ENCODE measurements around the gene ARID3A.

ARID3A gene

GRCh38 chr19:1007399-1008251 is 81.8 kb downstream of the ARID3A start:
- no peak for DNase-seq

- no peak for DNase-seq
These were observed 82.6 kb downstream of the ARID3A start for GRCh38 chr19:1008268-1009040.

DNA sequence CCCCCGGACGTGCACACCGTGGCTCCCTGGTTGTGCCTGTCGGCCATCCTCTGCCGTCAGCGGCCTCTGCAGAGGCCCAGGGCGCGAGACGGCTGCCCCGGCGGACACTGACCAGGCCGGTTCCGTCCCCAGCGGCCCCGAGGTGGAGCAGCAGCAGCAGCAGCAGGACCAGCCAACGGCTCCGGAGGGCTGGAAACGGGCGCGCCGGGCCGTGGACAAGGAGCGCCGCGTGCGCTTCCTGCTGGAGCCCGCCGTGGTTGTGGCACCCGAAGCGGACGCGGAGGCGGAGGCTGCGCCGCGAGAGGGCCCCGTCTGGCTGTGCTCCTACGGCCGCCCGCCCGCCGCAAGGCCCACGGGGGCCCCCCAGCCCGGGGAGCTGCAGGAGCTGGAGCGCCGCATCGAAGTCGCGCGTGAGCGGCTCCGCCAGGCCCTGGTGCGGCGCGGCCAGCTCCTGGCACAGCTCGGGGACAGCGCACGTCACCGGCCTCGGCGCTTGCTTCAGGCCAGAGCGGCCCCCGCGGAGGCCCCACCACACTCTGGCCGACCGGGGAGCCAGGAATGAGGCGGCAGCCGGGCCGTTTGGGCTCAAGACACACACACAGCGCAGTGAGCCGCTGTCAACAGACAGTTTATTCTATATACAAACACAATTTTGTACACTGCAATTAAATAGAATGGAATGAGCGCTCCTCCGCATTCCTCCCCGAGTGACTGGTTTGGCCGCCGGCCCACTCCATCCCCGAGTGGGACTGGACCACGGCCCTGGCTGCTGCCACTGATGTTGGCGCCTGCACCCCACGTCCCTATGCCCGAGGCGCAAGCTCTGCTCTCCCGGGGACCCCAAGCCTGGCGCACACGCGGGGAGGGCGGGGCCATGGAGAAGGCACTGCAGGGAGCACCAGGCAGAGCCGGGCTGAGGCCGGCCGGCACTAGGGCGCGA is 83.5 kb downstream of the ARID3A start:
- no peak for DNase-seq

DNA sequence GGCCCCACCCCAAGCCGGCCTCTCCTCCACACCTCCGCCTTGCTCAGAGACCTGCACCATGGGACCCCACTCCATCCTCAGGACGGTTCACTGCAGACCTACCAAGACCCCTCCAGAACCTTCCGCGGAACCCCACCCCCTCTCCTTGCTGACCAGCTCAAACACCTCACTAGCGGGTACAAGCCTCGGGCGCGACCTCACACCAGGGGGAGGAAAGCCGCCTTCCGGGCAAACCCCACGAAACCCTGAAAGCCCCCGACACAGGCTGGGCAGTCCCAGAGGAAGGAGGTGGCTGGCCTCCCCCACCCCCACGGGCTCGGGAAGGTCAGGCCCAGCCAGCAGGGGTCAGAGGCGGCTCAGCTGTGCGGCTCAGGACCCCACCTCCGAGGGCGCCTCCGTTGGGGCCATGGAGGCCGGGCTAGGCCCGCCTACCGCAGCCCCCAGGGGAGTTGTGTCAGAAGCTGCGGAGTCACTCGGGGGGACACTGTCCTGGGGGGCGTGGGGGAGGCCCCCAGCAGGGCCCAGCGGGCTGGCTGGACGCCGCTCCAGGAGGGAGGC is 84.2 kb downstream of the ARID3A start:
- no peak for DNase-seq

DNA sequence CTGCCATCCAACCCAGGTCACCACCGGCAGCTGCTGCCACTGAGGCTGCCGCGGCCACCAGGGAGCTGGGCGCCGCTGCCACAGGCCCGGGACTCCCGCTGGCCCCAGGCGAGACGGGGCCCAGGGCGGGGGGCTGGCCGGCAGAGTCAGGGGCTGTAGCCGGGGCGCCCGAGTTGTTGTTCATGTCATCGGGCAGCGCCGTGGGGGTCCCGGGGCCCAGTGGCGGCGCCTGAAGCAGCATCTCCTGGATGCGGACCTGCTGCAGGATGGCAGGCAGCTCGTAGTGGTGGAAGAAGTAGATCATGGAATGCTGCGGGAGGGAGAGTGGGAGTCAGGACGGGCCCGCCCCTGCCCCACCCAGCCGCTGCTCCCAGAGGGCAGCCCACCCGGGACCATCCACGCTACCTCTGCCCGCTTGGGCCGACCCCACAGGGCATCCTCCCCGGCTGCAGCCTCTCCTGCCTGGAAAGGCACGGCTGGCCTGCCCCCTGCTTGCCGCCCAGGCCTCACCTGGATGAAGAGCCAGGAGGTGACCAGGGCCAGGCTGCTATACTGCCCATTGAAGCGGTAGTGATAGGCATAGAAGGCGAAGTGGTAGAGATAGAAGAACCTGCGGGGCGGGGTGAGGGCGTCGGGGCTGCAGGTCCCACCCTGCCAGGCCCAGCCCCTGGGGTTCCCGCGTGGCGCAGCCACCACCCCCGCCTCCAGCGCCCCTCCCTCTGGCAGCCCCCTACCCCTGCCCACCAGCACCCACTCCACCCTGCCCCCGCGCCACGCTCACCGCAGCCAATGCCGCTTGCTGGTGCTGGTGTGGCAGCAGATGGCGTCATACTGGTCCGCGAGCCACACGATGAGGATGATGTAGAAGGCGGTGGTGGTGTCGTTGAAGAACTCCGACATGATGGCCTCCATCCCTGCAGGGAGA is 85.0 kb downstream of the ARID3A start:
- DNase-seq, result no peak

GRCh38 chr19:1011831-1012333 is 86.0 kb downstream of the ARID3A start:
- DNase-seq, result no peak

DNA sequence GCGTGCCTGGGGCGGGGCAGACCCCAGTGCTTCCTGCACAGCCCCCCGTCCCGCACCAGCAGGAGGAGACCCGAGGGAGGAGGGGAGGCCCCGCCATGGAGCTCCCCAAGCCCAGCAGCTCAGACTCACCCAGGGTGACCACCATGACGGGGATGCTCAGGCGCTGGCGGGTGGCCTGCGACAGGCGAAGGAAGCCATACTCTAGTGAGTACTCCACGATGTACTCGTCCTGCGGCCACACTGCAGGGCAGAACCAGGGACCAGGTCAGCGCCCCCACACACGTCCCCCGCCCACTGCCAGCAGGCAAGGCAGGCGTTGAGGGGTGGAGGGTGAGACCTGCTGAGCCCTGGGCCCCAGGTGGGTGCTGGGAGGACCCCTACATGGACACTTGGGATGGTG is 86.5 kb downstream of the ARID3A start:
- DNase-seq, result no peak

DNA sequence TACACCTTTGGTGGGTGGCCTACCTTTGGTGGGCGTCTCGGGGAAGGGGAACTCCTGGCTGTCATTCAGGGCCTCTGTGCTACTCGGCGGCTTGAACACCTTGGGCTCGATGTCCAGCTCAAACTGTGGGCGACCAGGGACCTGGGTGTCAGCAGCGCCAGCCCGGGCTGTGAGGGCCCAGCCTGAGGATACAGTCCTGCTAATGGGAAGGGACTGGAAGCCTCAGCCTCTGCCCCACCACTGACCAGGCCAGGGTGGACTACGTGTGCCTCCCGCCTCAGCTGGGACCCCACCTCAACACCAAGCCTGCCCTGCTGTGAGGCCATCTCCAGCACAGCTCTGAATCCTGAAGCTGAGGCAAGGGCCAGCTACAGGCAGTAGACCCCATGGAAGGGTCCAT is 87.4 kb downstream of the ARID3A start:
- DNase-seq, result no peak

DNA sequence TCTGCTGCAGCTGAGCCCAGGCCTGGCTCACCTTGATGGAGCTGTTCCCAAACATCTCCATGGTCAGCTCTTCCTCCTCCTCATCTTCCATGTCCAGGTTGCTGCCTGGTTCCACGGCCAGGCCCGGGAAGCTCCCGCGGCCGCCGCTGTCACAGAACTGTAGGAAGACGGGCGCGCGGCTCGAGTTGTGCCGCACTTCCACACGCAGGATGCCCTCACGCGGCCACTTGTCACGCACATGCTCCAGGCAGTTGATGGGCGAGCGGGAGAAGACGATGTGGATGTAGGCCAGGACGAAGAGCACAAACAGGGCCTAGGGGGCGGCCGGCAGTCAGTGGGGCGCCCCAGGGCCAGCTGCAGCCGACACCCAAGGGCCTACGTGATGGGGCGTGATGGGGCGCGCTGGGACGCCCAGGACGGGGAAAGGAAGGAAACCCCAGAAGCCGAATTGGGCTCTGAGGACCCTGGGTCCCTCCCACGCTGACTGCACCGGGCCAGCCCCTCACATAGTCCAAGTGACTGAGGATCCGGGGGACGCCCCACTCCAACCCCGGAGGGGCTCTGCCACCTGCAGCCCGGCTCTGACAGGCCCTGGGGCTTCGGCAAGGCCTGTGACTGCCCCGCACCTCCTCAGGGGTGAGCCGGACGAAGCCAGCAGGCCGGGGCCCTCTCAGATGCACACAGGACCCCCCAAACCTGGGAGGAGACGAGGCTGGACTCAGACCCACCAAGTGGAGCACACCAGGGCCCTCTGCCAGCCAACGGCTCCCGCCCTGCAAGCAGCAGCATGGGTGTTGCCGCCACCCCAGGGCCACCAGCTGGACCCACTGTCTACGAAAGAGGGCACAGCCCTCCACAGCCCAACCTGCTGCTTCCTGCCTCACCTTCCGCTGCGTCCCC is 88.6 kb downstream of the ARID3A start:
- no peak for DNase-seq

- DNase-seq, result no peak
These were observed 89.4 kb downstream of the ARID3A start for GRCh38 chr19:1015061-1015781.

DNA sequence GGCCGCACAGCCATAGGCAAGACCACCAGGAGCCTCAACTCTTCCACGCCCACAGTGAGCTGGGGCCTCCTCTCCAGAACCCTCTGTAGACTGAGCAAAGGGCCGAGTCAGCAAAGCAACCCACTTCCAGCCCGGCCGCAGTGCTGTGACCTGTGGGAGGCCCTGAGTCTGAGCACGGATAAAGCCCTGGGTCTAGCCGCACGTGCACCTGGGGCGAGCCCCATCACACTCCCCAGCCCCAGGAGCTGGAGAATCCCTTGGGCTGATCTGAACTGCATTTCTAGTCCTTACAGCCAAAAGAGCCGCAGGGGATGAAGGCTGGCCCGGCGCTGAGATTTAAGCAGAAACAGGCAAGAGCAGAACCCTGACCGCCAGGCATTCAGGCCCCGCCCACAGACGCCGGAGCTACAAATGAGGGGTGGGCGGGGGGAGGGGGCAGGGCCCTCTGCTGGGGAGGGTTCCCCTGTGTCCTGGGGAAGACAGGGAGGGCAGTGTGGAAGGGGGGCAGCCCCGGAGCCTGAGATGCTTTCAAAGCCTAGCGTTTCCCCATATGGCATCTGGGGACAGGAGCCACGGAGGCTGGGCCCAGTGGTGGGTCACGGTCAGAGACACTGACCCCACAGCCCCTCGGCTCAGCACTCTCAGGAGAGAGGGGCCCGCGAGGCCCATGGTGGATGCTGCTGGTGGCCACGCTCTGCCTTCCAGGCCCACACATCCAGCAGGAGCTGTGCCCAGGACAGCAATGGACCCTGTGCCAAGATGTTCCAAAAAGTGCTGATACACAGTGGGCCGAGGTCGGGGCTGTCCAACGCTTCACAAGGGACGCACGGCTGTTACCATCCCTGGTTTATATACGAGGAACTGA is 90.2 kb downstream of the ARID3A start:
- DNase-seq, result no peak

DNA sequence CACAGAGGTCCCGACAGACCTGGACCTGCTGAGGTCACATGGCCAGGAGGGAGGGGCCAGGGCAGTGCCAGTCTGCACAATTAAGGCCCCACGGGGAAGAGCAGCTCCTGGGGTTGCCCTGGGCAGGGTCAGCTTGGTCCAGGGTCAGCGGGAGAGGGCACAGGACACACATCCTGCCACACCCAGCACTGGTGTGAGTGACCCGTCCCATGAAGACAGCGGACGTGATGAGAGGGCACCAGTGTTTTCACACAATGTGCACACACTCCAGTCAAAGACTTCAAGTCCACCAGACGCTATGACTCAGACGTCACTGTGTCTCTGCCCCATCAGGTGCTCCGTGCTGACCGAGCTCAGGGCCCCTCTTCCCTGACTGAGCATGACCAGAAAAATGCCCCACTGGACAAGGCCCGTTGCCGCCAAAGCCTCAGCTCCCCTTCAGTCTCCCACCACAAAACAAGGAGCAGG is 90.8 kb downstream of the ARID3A start:
- DNase-seq, result no peak

GRCh38 chr19:1017115-1017905 is 91.5 kb downstream of the ARID3A start:
- DNase-seq, result no peak

GRCh38 chr19:1017906-1018305 is 92.1 kb downstream of the ARID3A start:
- DNase-seq, result no peak

- no peak for DNase-seq
These were observed 92.6 kb downstream of the ARID3A start for GRCh38 chr19:1018393-1018792.

GRCh38 chr19:1018932-1019615 is 93.2 kb downstream of the ARID3A start:
- no peak for DNase-seq

DNA sequence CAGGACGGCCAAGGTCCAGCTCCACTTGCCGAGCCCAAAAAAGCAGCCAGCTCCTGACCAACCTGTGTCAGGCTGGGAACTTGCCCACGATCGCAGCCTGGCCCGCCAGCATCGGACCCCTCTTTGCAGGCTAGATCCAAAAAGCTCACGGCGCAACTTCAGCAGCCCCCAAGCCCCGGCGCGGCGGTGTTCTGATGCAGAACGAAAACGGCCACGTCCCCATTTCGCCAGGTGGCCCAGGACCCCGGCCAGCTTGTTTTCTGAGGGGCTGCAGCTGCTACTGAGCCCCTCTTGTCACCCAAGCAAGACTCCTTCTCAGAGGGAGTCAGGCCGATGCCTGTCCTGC is 93.8 kb downstream of the ARID3A start:
- no peak for DNase-seq

All from activated CD4-positive, alpha-beta T cell treated with anti-CD3 and anti-CD28 coated beads, Interleukin-2, amount 50 U/mL, for 48 hours (primary cell).